Measurements from ENCODE around the gene ESR1. TPM values are rescaled to one million over a fixed set of nuclear protein-coding genes. Genes with fewer than 3 reads are reported as not detected.

Gene ESR1
- total RNA-seq, 1 donor from 2014 or later: 17.5 TPM

GRCh38 chr6:151948002-151948743 lies 140.7 kb downstream of the ESR1 start:
- Mint-ChIP-seq H3K27ac (peak overlapping the region; percentile 76), H3K4me1 (peaks cover 23% of the 10 kb centered on the region), H3K9me3 (peaks cover 7% of the 10 kb centered on the region), H3K27me3 (no peaks in the 10 kb centered on the region), H3K4me3 (peak overlapping the region; percentile 33), H3K36me3 (ENCODE audit: low read depth) (no peaks in the 10 kb centered on the region)
- POLR2A ChIA-PET: interaction anchor here (0.6 kb wide), 1 partner anchor 153 kb away, joined by 3 read pairs; no protein-coding TSS in a partner anchor
- intact Hi-C loops (cut with micrococcal nuclease): no loop called here
- no peak for DNase-seq
- no peak for TF ChIP-seq CTCF (IDR thresholded peaks at IDR 0.05)
- CTCF ChIA-PET: no interaction called here
- ATAC-seq (ENCODE audit: low read depth): peak; percentile 61

GRCh38 chr6:151958332-151958731 lies 150.8 kb downstream of the ESR1 start:
- Mint-ChIP-seq H3K27me3 (no peaks in the 10 kb centered on the region), H3K4me3 (no peak overlapping the region), H3K27ac (no peak overlapping the region), H3K36me3 (ENCODE audit: low read depth) (no peaks in the 10 kb centered on the region), H3K9me3 (no peaks in the 10 kb centered on the region), H3K4me1 (no peaks in the 10 kb centered on the region)
- no peak for ATAC-seq (ENCODE audit: low read depth)
- ChIA-PET POLR2A (no interaction called here), CTCF (no interaction called here)
- TF ChIP-seq CTCF (IDR thresholded peaks at IDR 0.05): no peak
- no peak for DNase-seq
- intact Hi-C loops (cut with micrococcal nuclease): no loop called here

- Mint-ChIP-seq H3K4me1 (no peaks in the 10 kb centered on the region), H3K27ac (no peak overlapping the region), H3K27me3 (no peaks in the 10 kb centered on the region), H3K36me3 (ENCODE audit: low read depth) (no peaks in the 10 kb centered on the region), H3K9me3 (no peaks in the 10 kb centered on the region), H3K4me3 (no peak overlapping the region)
- DNase-seq (no peak), ATAC-seq (ENCODE audit: low read depth) (no peak)
- POLR2A ChIA-PET: no interaction called here
- CTCF ChIA-PET: no interaction called here
- intact Hi-C loops (cut with micrococcal nuclease): no loop called here
- TF ChIP-seq CTCF (IDR thresholded peaks at IDR 0.05): no peak
Measured at GRCh38 chr6:151959086-151959485, 151.6 kb downstream of the ESR1 start.

GRCh38 chr6:151961809-151962208 lies 154.3 kb downstream of the ESR1 start:
- no peaks in the 10 kb centered on the region for H3K9me3 Mint-ChIP-seq
- no peaks in the 10 kb centered on the region for H3K36me3 Mint-ChIP-seq (ENCODE audit: low read depth)
- H3K4me1 Mint-ChIP-seq: no peaks in the 10 kb centered on the region
- H3K27me3 Mint-ChIP-seq: no peaks in the 10 kb centered on the region
- H3K4me3 Mint-ChIP-seq: no peak overlapping the region
- DNase-seq: no peak
- ATAC-seq (ENCODE audit: low read depth): no peak
- POLR2A ChIA-PET: no interaction called here
- CTCF ChIA-PET: no interaction called here
- H3K27ac Mint-ChIP-seq: no peak overlapping the region
- no peak for TF ChIP-seq CTCF (IDR thresholded peaks at IDR 0.05)
- intact Hi-C loops (cut with micrococcal nuclease): no loop called here

- H3K4me3 Mint-ChIP-seq: no peak overlapping the region
- CTCF ChIA-PET: no interaction called here
- intact Hi-C loops (cut with micrococcal nuclease): no loop called here
Measured at GRCh38 chr6:151962246-151962846, 154.9 kb downstream of the ESR1 start.

More at GRCh38 chr6:151962246-151962846, 154.9 kb downstream of the ESR1 start:
- DNase-seq: no peak
- TF ChIP-seq CTCF (IDR thresholded peaks at IDR 0.05): no peak
- ATAC-seq (ENCODE audit: low read depth): no peak
- Mint-ChIP-seq H3K9me3 (peaks cover 3% of the 10 kb centered on the region), H3K27me3 (no peaks in the 10 kb centered on the region), H3K4me1 (no peaks in the 10 kb centered on the region), H3K36me3 (ENCODE audit: low read depth) (no peaks in the 10 kb centered on the region), H3K27ac (no peak overlapping the region)
- POLR2A ChIA-PET: no interaction called here
